Fibroblast of upper back skin (primary cell): ENCODE measurements around the gene TRIM27.
A peak's percentile ranks its signal among the peaks of the same experiment; 100 is the strongest.
"Not testable (repeated sequence)": the region's sequence is repeated elsewhere in the genome, so short reads cannot be mapped to it uniquely, and the experiment has no call there.

Experiments
- DNase-seq: peaks from one replicate; pipeline ENCODE4 v3.0.0-alpha.2; 2013

The TRIM27 gene

GRCh38 chr6:28923318-28924102 is at the start of gene TRIM27:
Gene TRIM27 (minus strand): TSS chr6:28923985. CDS start chr6:28923632, 353 bp downstream.
- DNase-seq: peak; percentile 81

GRCh38 chr6:28970056-28970455 is 46.3 kb upstream of the TRIM27 start:
- DNase-seq: not testable (repeated sequence)

- no peak for DNase-seq
Observed at GRCh38 chr6:28969129-28969528, 45.3 kb upstream of the TRIM27 start.

- DNase-seq: no peak
Observed at GRCh38 chr6:28968476-28968875, 44.7 kb upstream of the TRIM27 start.

GRCh38 chr6:28965706-28966105 is 41.9 kb upstream of the TRIM27 start:
- no peak for DNase-seq

- no peak for DNase-seq
Observed at GRCh38 chr6:28960846-28961500, 37.2 kb upstream of the TRIM27 start.

GRCh38 chr6:28958561-28959243 is 34.9 kb upstream of the TRIM27 start:
- not testable (repeated sequence) for DNase-seq

- DNase-seq: not testable (repeated sequence)
Observed at GRCh38 chr6:28957795-28958314, 34.1 kb upstream of the TRIM27 start.

- no peak for DNase-seq
Observed at GRCh38 chr6:28956331-28956730, 32.5 kb upstream of the TRIM27 start.

GRCh38 chr6:28953585-28954258 is 29.9 kb upstream of the TRIM27 start:
- peak; percentile 28 for DNase-seq

GRCh38 chr6:28953039-28953584 is 29.3 kb upstream of the TRIM27 start:
- peak; percentile 78 for DNase-seq

GRCh38 chr6:28949656-28950195 is 25.9 kb upstream of the TRIM27 start:
- not testable (repeated sequence) for DNase-seq

- DNase-seq: no peak
Observed at GRCh38 chr6:28948782-28949486, 25.1 kb upstream of the TRIM27 start.

GRCh38 chr6:28947831-28948270 is 24.1 kb upstream of the TRIM27 start:
- peak; percentile 3 for DNase-seq

- no peak for DNase-seq
Observed at GRCh38 chr6:28947067-28947765, 23.4 kb upstream of the TRIM27 start.

- DNase-seq: no peak
Observed at GRCh38 chr6:28945349-28945748, 21.6 kb upstream of the TRIM27 start.

GRCh38 chr6:28944412-28944865 is 20.7 kb upstream of the TRIM27 start:
- peak; percentile 84 for DNase-seq

- peak; percentile 79 for DNase-seq
Observed at GRCh38 chr6:28943557-28944411, 20.0 kb upstream of the TRIM27 start.

GRCh38 chr6:28943223-28943556 is 19.4 kb upstream of the TRIM27 start:
- DNase-seq: no peak
